Measurements from ENCODE around the gene PRKCZ.
A peak's percentile ranks its signal among the peaks of the same experiment; 100 is the strongest.

Gene PRKCZ

DNA sequence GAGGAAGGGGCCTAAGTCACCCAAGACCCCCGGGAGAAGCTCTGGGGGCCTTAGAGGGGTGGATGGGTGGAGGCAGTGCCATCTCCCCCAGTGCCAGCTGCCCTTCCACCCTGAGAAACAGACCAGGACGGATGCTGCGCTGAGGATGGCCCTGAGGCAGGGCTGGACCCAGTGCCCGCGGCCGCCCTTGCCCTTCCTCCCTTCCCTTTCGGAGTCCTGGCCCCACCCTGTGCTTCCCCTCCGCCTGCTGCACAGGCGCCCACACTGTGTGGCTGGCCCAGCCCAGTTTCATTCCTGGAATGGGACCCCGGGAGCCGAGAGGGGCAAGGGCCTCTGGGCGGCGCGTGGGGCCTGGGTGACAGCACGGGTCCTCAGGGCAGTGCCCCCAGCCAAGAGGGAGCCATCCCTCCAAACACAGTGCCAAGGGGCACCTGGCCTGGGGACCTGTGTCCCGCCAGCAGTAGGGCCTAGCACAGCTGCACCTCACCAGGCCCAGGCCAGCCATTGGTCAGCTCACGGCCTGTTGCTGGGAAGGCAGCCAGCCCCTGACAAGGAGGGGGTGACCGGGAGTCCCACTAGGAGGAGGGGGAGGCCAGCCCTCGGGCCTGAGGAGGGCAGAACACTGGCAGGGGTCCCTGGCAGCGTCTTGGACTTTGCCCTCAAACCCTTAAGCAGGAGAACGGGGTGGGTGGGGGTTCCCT is 164.5 kb downstream of the PRKCZ start:
- DNase-seq: no peak

DNA sequence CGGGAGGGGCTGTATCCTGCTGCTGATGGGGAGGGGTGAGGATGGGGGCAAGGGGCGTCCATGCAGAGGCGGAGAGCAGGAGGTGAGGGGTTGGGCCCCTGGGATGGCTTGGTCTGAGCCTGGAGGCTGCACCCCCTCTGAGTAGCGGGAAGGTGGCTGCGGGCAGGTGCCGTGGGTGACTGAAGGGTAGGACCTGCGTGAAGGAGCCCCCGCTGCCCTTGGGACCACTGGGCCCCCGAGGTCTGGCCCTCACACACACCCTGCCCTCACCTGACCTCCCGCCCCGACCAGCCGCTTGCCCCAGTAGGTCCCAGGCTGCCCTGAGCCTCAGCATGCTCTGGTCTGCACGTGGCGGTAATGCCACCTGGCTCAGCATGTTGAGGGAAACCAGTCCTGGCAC is 165.1 kb downstream of the PRKCZ start:
- no peak for DNase-seq

DNA sequence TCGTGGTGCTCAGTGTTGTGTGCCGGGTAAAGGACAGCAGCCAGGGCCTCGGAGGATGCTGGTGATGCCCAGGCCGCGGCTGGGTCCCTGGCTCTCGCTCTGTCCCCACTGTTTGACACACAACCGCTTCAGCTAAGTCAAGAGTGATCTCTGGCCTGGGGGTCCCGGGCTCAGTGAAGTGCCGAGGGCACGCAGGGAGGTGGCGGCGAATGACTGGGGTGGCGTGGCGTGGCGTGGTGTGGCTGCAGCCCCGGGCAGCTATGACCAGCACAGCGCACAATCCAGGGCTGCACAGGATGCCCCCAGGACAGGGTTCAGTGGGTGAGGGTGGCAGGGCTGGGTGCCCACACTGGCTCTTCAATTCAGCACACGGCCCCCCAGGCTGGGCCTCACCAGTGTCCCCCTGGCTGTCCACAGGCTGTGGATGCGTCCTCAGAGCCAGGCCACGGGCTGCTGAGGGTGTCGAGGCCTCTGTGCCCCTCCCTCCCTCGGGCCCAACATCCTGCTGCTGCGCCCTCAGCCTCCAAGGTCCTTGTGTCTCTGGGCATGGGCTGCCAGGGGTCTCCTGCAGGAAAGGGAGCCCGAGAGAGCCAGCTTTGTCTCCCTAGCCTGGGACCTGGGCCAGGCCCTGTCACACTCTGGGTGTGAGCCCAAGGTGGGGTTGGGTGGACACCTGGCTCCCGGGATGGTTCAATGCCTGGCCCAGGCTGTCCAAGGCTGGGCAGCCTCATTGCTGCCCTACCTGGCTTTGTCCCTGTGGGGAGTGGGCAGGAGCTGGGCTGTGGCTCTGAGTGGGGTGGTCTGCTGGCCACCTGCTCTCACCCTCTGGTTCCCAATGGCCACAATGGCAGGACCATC is 165.9 kb downstream of the PRKCZ start:
- no peak for DNase-seq

DNA sequence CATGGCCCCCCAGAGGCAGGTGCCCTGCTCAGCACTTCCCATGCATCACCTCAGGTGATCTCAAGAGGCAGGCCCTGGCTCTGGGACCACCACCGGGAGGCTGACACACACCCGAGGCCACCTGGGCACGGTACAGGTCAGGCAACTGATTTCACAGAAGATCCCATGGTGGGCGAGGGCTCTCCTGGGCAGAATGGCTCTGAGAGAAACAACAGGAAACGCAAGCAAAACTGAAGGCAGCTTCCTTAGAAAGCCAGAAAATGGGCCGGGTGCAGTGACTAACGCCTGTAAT is 166.5 kb downstream of the PRKCZ start:
- no peak for DNase-seq

DNA sequence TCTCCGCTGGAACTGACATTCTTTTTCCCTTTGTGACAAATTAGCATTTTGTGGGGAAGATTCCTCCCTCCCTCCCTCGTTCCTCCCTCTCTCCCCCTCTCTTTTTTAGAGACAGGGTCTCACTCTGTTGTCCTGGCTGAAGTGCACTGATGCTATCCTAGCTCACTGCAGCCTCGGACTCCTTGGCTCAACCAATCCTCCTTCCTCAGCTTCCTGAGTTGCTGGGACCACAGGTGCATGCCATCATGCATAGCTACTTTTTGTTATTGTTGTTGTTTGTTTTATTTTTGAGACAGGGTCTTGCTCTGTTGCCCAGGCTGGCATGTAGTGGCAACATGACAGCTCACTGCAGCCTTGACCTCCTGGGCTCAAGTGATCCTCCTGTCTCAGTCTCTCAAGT is 171.1 kb downstream of the PRKCZ start:
- DNase-seq: no peak

DNA sequence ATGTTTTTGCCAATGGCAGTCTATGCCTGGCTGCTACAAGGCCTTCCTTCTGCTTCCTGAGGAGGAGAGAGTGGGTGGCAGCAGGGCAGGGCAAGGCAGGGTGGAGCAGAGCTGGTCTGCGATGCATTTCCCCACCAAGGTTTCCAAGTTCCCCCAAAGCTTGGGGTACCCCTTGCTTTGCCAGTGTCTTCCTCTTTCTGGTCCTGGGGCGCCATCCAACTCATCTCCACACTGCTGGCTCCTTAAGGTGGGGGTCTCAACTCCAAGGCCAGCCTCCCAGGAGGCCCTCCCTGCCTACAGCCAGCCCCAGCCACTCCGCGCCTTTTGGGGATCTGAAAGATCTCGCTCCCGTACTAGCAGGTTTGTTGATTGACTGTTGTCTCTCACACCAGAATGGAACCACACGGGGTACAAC is 174.0 kb downstream of the PRKCZ start:
- no peak for DNase-seq

DNA sequence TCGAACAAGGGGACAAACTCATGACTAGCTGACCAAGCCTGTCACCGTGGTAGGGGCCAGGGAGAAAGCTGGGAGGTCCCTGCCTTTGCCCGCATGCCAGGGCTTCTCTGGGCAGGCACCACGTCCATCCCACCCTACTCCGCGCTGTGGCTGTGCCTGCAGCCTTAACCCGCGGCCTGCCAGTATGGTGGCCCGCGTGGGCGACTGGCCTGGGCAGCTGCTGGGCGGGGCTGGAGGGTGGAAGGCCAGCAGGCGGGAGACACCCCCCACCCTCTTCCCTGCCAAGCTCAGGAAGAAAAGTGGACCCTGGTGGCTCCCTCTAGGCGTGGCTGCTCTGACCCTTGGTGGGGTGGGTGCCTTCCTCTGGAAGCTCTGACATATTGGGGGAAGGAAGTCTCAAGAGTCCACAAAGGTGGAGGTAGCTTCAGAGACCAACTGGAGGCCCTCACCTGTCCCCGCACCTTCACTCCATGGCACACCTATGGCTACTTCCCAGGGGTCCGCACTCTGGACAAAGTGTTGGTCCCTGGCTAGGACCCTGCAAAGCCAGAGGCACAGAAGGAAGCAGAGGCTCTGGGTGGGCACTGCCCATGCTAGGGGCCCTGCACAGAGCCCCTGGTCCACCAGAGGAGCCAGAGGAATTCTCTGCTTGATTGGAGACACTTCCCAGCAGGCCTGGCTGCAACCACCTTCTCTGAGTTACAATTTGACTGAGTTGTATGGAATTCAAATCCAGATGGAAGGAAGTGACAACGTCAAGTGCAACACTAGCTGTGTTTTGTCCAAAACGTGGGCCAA is 174.6 kb downstream of the PRKCZ start:
- no peak for DNase-seq

DNA sequence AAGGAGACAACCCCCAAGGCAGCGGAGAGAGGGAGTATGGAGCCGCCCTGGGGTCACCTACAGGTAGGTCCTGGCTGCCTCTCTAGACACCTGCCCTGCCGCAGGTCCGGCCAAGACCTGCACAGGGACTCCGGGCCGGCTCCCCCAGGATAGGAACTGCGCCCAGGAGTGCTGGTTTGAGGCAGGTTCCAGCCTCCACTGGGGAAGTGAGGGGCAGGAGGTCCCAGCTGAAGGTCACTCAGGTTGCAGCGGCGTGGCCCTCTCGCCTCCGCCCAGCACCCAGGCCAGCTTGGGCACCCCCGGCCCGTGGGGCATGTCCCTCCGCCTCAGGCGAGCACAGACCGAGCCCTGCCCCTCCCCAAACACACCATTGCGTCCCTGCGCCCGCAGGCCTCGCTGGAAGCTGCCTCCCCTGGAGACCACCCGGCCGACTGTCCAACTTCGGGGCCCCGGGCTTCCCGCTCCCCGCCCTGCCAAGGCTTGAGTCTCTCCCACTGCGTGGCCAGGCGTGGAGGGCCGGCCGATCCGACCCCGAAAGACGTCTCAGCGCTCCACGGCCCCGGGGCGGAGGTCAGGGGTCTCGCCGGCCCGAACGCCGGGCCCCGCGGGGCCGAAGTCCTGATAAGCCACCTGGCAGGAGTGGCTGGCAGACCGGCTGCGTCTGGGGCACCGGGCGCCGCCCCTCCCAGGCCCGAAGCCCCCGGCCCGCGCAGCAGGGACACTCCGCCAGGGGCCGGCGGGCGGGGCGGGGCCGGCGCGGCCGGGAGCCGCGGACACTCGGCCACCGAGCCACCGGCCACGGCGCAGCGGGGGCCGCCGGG is 176.5 kb downstream of the PRKCZ start:
- DNase-seq: no peak

DNA sequence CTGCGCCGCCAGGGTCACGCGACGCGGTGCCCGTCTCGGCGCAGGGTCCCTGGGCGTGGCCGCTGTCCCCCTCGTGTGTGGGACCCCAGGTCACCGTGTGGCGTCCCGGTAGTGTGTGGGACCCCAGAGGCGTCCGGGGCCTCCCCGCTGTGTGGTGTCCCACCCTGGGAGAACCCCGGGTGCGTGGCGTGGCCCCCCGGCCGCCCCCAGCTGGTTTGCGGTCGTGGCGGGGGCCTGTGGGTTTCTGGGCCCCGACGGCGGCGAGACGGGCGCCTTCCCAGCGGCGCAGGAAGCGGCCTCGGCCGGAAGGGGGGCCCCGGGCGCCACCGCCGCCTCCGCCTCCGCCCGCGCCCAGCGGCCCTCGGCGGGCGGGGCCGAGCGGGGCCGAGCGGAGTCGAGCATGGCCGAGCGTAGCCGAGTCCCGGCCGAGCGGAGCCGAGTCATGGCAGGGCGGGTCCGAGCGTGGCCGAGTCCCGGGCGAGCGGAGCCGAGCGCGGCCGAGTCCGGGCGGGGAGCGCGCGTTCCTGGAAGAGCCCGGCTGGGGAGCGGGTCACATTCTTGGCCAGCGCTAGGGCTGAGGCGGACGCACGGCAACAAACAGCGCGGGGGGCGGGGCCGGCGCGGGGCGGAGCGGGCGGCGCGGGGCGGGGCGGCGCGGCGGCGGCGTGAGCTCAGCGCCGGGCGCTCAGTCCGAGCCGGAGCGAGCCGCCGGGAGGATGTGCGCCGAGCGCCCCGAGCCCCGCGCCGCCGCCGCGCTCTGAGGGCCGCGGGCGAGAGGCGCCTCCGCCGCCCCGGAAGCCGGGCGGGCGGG is 177.3 kb downstream of the PRKCZ start:
- DNase-seq: peak; percentile 97

DNA sequence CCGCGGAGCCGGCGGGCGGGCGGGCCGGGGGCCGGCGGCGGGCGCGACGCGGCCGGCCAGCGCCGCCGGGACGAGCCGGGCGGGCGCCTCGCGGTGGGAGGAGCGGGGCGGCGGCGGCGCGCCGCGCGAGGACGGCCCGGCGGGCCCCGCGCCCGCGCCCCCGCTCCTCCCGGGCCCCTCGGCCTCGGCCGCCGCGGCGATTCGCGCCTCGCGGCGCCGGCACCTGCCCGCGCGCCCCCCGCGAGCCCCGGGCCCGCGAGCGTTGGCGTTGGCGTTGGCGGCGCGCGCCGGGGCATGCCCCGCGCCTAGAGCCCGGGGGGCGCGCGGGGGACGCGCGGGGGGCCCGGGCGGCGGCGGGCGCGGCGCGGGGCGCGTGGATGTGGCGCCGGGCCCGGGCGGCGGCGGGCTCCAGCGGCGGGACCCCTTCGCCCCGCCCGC is 178.0 kb downstream of the PRKCZ start, which contains the start of gene SKI:
TSS of gene SKI (plus strand) at position 163 of the 438 bp plus-strand sequence. CDS start 448 bp downstream, outside the sequence.
- DNase-seq: no peak

DNA sequence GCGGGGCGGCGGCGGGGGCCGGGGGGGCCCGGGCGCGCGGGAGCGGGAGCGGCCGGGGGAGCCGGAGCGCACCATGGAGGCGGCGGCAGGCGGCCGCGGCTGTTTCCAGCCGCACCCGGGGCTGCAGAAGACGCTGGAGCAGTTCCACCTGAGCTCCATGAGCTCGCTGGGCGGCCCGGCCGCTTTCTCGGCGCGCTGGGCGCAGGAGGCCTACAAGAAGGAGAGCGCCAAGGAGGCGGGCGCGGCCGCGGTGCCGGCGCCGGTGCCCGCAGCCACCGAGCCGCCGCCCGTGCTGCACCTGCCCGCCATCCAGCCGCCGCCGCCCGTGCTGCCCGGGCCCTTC is 178.5 kb downstream of the PRKCZ start:
- DNase-seq: peak; percentile 53

DNA sequence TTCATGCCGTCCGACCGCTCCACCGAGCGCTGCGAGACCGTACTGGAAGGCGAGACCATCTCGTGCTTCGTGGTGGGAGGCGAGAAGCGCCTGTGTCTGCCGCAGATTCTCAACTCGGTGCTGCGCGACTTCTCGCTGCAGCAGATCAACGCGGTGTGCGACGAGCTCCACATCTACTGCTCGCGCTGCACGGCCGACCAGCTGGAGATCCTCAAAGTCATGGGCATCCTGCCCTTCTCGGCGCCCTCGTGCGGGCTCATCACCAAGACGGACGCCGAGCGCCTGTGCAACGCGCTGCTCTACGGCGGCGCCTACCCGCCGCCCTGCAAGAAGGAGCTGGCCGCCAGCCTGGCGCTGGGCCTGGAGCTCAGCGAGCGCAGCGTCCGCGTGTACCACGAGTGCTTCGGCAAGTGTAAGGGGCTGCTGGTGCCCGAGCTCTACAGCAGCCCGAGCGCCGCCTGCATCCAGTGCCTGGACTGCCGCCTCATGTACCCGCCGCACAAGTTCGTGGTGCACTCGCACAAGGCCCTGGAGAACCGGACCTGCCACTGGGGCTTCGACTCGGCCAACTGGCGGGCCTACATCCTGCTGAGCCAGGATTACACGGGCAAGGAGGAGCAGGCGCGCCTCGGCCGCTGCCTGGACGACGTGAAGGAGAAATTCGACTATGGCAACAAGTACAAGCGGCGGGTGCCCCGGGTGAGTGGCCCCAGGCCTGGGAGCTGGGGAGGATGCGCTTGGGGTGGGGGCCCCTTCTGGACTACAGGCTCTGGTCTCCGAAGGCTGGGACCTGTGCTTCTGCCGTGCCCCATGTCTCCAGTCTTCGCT is 179.0 kb downstream of the PRKCZ start:
- DNase-seq: peak; percentile 75

DNA sequence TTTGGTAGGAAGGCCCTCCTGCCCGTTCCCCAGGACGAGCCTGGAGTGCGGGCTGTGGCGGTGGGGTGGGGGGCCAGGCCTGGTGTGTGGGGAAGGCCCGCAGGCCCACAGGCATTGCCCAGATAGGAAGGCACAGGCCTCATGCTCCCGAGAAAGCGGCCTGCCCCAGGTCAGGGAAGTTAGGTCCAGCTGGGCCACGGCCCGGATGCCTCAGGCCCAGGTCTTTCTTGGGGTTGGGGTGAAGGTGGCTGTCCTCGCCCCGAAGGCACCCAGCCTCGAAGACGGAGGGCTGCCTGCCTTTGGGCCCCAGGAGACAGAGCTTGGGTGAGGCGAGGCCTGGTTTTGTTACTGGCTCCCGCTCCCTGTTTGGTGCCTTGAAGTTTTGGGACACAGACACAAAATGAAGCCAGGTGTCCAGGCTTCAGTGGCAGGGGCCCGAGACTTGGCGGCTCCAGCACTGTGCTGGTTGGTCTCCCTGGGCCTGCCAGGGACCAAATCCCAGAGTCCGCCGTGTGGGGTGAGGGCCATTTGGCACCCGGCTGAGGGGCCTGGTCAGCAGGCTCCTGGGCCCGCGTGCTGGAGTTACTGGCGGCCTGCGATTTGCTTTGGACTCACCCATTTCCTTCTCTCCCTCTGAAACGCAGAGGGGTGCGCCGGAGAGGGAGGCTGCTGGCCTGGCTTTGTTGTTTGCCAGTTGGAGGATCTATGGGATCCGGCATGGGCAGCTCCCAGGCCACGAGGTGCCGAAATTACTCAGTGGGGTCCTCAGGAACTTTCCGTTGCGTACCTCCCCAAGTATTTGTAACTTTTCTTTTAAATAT is 179.9 kb downstream of the PRKCZ start:
- peak; percentile 41 for DNase-seq

DNA sequence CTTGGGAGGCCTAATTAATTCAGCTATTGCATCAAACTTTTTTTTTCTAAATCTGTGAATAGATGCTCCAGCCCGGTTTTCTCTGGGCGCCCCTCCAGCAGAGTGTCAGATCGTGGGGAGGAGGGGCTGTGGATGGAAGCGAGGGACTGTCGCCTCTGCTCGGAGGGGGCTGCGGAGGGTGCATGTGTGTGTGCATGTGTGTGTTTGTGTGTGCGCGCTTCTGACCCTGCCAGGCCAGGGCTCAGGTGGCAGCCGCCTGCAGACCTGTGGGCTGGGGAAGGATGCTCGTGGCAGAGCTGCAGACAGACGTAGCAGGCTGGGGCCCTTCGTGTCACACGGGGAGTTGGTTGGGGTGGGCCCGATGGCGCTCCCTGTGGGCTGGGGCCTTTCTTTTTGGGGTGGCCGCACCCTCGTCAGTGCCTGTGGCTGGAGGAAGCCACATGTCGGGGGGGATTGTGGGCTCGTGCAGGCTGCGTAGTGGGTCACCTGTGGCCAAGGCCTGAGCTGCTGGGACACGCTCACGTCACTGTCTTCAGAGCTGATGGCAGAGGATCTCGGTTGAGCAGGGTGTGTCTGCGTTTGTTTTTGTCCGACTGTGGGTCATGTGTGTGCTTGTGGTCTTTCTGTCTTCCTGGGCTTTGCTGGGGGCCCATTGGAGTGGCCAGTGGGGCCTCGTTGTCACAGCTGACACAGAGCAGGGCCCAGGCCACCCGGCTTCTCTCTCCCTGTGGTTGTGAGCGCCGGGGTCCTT is 180.7 kb downstream of the PRKCZ start:
- peak; percentile 57 for DNase-seq

DNA sequence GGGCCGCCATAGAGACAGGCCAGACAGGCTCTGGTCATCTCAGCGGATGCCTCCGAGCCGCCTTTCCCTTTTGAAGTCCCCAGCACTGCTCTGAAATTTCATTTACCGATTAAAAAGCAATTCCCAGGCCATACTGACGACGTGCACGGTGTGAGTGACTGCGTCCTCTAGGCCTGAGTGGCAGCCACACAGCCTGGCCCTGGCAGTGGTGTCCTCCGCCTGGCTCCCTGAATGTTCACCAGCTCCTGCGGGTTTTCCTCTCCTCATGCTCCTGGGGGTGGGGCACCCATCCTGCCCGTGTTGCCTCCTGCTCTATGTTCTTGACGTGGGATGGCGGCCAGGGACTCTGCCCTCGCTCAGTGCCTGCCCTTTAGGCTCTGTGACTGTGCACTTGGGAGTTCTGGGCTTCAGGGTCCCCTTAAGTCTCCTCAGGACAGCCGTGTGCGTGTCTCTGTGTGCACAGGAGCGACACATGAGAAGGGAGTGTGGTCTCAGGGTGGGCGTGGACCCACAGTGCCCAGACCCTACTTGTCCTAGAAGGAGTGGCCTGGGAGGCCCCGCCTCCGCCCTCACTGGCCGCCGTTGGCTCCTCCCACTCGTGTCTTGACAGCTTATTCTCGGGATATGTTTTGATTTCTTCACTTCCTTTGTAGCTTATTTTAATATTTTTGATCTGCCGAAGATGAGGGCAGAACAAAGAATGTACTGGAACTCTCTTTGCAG is 181.5 kb downstream of the PRKCZ start:
- peak; percentile 71 for DNase-seq

DNA sequence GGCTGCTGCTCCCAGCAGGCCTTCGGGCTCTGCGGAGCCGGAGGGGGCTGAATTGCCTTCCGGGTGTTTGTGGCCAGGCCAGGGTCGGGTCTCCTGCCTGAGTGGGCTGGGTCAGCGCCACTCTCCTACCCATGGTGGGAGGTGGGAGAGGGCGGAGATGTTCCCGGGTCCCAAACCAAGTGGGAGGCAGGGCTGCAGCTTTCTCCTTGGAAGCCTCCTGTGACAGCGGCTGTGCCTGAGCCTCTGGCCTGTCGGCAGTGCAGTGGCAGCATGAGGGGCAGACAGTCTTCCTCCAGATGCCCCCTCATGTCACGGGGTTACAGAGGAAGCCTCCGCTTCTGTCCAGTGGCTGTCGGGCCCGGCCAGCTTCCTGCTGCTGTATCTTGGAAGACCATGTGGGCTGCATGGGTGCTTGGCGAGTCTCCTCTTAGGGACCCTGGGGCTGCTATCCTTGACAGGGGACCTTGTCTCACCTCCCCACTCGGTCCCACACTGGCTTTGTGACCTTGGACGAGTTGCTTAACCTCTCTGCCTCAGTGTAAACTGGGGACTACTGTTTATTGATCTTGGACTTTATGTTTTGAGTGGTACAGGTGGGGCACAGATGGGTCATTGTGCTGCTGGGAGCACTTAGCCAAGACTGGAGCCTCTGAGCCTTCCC is 182.2 kb downstream of the PRKCZ start:
- no peak for DNase-seq

DNA sequence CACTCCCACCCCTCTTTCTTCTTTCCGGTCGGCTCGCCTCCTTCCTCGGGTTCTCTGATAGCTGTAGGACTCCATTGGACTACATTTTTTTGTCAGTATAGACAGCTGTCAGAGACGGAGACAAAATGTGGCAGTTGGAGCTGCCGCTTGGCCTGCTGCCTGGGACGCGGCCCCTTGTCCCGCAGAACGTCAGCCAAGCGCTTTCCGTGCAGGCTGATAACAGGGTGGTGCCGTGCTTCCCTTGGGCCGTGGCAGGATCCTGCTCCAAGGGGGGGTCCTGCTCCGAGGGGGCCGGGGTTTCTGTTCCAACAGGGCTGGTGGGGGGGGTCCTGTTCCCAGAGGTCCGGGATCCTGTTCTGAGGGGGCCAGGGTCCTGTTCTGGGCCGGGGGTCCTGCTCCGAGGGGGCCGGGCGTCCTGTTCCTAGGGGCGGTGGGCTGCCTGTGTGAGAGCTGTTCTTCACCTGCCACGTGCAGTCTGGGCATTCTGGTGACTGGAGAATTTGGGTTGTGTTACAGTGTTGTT is 182.8 kb downstream of the PRKCZ start:
- DNase-seq: no peak

DNA sequence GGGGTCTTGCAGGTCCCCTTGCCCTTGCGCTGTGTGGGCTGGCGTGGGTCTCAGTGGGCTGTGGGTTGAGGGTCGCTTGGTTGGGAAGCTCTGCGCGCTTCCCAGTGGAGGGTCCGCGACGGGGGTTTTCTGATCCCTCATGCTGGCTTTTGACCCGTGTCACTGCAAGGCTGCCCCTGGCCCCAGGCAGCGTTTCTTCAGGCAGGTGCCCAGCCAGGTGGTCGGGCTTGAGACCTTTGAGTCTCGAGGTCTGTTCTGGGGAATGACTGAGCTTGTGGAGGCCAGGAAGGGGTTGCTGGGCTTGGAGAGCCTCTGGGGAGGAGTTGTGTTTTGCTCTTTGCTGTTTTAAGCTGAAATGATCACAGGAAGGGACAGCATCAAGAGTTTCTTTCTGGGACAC is 183.3 kb downstream of the PRKCZ start:
- DNase-seq: no peak

All from OCI-M1 (cell line).